A549 (cell line): ENCODE results near the gene PAXX. TPM values are rescaled to one million over a fixed set of nuclear protein-coding genes. Genes with fewer than 3 reads are reported as not detected.

Experiments
- ATAC-seq, 2 experiments: fragments of 200-7000 bp in 1 of 2; fragments of >200 bp in 1 of 2; cut with Nextera tagmentation in 1 of 2; cut with Tn5 transposase in 1 of 2; 3 replicates each; pipeline versions ENCODE4 v1.8.0 to v1.9.1; 2018 to 2020; ENCODE audit warnings: mild to moderate bottlenecking in 1 of 2, moderate library complexity in 1 of 2
- CTCF ChIA-PET: fragments of 300-600 bp; sonication (Branson Sonifier 250); formaldehyde crosslinking; extraction: SDS; loops from one replicate; lab custom pipeline; 2021; ENCODE audit warnings: antibody characterized with exemption, inconsistent platforms; lab: Yijun Ruan, JAX
- POLR2A ChIA-PET: fragments of 350-600 bp; formaldehyde crosslinking; extraction: SDS; loops from one replicate; lab custom pipeline; 2021; ENCODE audit warnings: antibody characterized with exemption, inconsistent platforms; lab: Yijun Ruan, JAX
- DNase-seq, 2 experiments: peaks; one replicate each; pipeline versions ENCODE4 v3.0.0 to v3.0.0-alpha.2; 2011 to 2016; ENCODE audit warnings: low read depth in 1 of 2, low spot score in 1 of 2
- FAIRE-seq: peaks from 2 replicates; lab custom pipeline; 2011; peaks lifted over from hg19 to GRCh38; lab: Jason Lieb, UNC
- H3K27ac ChIP-seq, 2 experiments: fragments of >200 bp; sonication (Bioruptor Twin); formaldehyde crosslinking; 3 replicates each; pipeline ENCODE4 v1.5.1; 2016 to 2017
- H3K4me1 ChIP-seq: fragments of >200 bp; sonication (Bioruptor Twin); formaldehyde crosslinking; 3 replicates; pipeline ENCODE4 v1.6.1; 2016
- H3K4me2 ChIP-seq: fragments of >200 bp; sonication (Bioruptor Twin); formaldehyde crosslinking; 3 replicates; pipeline ENCODE4 v1.6.1; 2016
- H3K4me3 ChIP-seq: fragments of >200 bp; sonication (Bioruptor Twin); formaldehyde crosslinking; 3 replicates; pipeline ENCODE4 v1.5.1; 2016
- H3K9me3 ChIP-seq: fragments of >200 bp; sonication (Bioruptor Twin); formaldehyde crosslinking; 3 replicates; pipeline ENCODE4 v1.6.1; 2016
- CBX2 ChIP-seq: fragments of 200-600 bp; sonication (generic); IDR thresholded peaks from 2 replicates; pipeline ENCODE4 v1.6.1; 2016; ENCODE audit warnings: low read depth, mild to moderate bottlenecking, borderline replicate concordance
- FOSB ChIP-seq: fragments of 250-450 bp; sonication (Bioruptor Pico); IDR thresholded peaks from 2 replicates; pipeline ENCODE4 v1.5.0; 2020; ENCODE audit warnings: mild to moderate bottlenecking, moderate library complexity
- HDAC2 ChIP-seq: fragments of 200-600 bp; sonication (generic); IDR thresholded peaks from 2 replicates; pipeline ENCODE4 v1.6.1; 2016
- HEYL ChIP-seq: fragments of 250-450 bp; sonication (Bioruptor Pico); IDR thresholded peaks from 2 replicates; pipeline ENCODE4 v1.8.0; 2021; ENCODE audit warnings: mild to moderate bottlenecking, moderate library complexity
- NR3C1 ChIP-seq: fragments of >200 bp; sonication (Bioruptor Twin); formaldehyde crosslinking; IDR thresholded peaks from 3 replicates; pipeline ENCODE4 v1.6.1; 2017
- PHF8 ChIP-seq: fragments of 200-600 bp; sonication (generic); IDR thresholded peaks from 2 replicates; pipeline ENCODE4 v1.6.1; 2016; ENCODE audit warnings: low read depth, mild to moderate bottlenecking, antibody characterized with exemption, moderate library complexity, borderline replicate concordance
- RARB ChIP-seq: fragments of 250-450 bp; sonication (Bioruptor Pico); IDR thresholded peaks from 2 replicates; pipeline ENCODE4 v1.8.0; 2021; ENCODE audit warnings: mild to moderate bottlenecking, moderate library complexity
- RCOR1 ChIP-seq: fragments of 150-350 bp; IDR thresholded peaks from 2 replicates; pipeline ENCODE4 v1.6.1; 2014; ENCODE audit warnings: antibody characterized with exemption, low read length, low read depth
- RFX5 ChIP-seq: fragments of 450-650 bp; IDR thresholded peaks from 2 replicates; pipeline ENCODE4 v1.7.1; 2014; ENCODE audit warnings: antibody characterized with exemption, mild to moderate bottlenecking, moderate library complexity
- SMC3 ChIP-seq: fragments of >200 bp; sonication (Bioruptor Twin); formaldehyde crosslinking; IDR thresholded peaks from 3 replicates; pipeline ENCODE4 v1.6.1; 2018; ENCODE audit warnings: inconsistent platforms
- TP53 ChIP-seq: fragments of 250-450 bp; sonication (Bioruptor Pico); IDR thresholded peaks from 2 replicates; pipeline ENCODE4 v1.5.0; 2021; ENCODE audit warnings: mild to moderate bottlenecking, moderate library complexity
- ZNF302 ChIP-seq: fragments of 250-450 bp; sonication (Bioruptor Pico); IDR thresholded peaks from 2 replicates; pipeline ENCODE4 v1.9.0; 2021; ENCODE audit warnings: inconsistent platforms, mild to moderate bottlenecking, moderate library complexity
- ZSCAN20 ChIP-seq: fragments of 250-450 bp; sonication (Bioruptor Pico); IDR thresholded peaks from 2 replicates; pipeline ENCODE4 v1.8.0; 2022; ENCODE audit warnings: mild to moderate bottlenecking, moderate library complexity
- WGBS: methylation state at CpG from one replicate; pipeline ENCODE4 v1.1.6; 2017; ENCODE audit errors: missing lambda C conversion rate; 5-methylcytosine and 5-hydroxymethylcytosine counted together
- polyA plus RNA-seq, 4 experiments: library from polyadenylated mRNA; depleted of rRNA in 3 of 4; stranded (reverse); fragments of >200 nt; fragmentation: RNase III in 1 of 4; extraction: RNeasy Plus Mini Kit Qiagen cat#74134 plus additional on column Dnase treatment in 1 of 4; gene quantifications; 2 replicates in 3 of 4; 3 replicates in 1 of 4; pipeline ENCODE4 v1.2.3, GENCODE V29; 2011 to 2017
- TF ChIP-seq, protein P1 (sequence below): fragments of 150-350 bp; IDR thresholded peaks from 2 replicates; pipeline ENCODE4 v1.6.1; 2014; ENCODE audit warnings: low read depth, mild to moderate bottlenecking, low read length
- TF ChIP-seq, protein P2 (sequence below): IDR thresholded peaks from 2 replicates; pipeline ENCODE4 v1.6.1; 2012
- TF ChIP-seq, protein P3 (sequence below): IDR thresholded peaks from 2 replicates; pipeline ENCODE4 v1.6.1; 2012; ENCODE audit warnings: low read depth, borderline replicate concordance
- TF ChIP-seq, protein P4 (sequence below): fragments of 250-450 bp; sonication (Bioruptor Pico); IDR thresholded peaks from 2 replicates; pipeline ENCODE4 v1.5.0; 2020; ENCODE audit warnings: low read depth, mild to moderate bottlenecking, moderate library complexity

PAXX gene
- polyA plus RNA-seq, 2 of the 4 experiments (the other 2 are of a cell fraction), result 15.6 to 53.2 TPM

DNA sequence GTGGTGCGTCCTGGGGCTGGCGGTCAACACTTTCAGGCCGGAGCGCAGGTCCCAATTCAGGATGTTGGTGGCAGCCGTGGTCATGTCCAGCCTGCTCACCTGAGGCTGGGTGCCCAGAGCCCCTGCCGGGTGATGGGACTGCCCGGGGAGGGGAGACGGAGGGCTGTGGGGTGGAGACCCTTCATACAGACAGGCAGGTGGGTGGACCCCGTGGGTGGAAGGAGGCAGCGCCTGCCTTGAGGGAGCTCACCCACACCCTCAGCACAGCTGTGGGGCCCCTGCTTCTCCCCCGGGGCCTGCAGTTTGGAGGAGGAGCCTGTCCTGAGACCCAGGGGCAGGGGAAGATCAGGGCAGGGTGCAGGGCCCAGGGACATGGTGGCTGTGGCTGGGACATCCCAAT, 21.9 kb upstream of the PAXX start:
- WGBS, result 81% methylated on average over 5 of the region's 11 CpGs
- no peak for DNase-seq
- Histone ChIP-seq H3K4me1 (peaks cover 10% of the 10 kb centered on the region), H3K4me2 (no peak overlapping the region), H3K4me3 (no peak overlapping the region), H3K27ac (no peak overlapping the region; a peak in 1 of 6 replicates), H3K9me3 (no peaks in the 10 kb centered on the region)
- POLR2A ChIA-PET, result no interaction called here
- TF ChIP-seq, protein P1, sequence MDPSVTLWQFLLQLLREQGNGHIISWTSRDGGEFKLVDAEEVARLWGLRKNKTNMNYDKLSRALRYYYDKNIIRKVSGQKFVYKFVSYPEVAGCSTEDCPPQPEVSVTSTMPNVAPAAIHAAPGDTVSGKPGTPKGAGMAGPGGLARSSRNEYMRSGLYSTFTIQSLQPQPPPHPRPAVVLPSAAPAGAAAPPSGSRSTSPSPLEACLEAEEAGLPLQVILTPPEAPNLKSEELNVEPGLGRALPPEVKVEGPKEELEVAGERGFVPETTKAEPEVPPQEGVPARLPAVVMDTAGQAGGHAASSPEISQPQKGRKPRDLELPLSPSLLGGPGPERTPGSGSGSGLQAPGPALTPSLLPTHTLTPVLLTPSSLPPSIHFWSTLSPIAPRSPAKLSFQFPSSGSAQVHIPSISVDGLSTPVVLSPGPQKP, result no peak
- TF ChIP-seq NR3C1, result no peak
- TF ChIP-seq, protein P2, sequence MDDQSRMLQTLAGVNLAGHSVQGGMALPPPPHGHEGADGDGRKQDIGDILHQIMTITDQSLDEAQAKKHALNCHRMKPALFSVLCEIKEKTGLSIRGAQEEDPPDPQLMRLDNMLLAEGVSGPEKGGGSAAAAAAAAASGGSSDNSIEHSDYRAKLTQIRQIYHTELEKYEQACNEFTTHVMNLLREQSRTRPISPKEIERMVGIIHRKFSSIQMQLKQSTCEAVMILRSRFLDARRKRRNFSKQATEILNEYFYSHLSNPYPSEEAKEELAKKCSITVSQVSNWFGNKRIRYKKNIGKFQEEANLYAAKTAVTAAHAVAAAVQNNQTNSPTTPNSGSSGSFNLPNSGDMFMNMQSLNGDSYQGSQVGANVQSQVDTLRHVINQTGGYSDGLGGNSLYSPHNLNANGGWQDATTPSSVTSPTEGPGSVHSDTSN, result no peak
- TF ChIP-seq, protein P3, sequence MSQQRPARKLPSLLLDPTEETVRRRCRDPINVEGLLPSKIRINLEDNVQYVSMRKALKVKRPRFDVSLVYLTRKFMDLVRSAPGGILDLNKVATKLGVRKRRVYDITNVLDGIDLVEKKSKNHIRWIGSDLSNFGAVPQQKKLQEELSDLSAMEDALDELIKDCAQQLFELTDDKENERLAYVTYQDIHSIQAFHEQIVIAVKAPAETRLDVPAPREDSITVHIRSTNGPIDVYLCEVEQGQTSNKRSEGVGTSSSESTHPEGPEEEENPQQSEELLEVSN, result no peak
- no peak for ATAC-seq
- CTCF ChIA-PET, result interaction anchor here (1.0 to 7.8 kb wide), 4 partner anchors 10 to 65 kb away, joined by 3 to 64 read pairs (median 10); partner anchors contain the start of genes C8G and FBXW5
- FAIRE-seq, result no peak

DNA sequence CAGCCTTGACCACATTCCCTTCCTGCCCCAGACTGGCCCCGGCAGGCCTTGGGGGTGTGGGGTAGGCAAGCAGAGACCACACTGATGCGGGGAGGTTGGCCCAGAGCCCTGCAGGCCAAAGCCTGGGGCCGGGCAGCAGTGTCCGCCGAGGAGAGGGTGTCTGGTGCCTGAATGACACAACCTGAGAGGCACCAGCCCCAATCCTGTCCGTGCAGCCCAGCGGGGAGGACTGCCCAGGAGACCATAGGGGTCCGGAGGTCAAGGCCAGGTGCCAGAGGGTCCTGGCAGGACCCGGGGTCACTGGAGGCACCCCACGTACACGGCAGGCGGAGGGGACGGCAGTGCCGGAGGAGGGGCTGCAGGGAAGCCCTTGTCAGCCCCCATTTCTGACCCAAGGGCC, 20.5 kb upstream of the PAXX start:
- Histone ChIP-seq H3K27ac (no peak overlapping the region), H3K4me2 (no peak overlapping the region), H3K4me3 (no peak overlapping the region), H3K4me1 (peaks cover 10% of the 10 kb centered on the region), H3K9me3 (no peaks in the 10 kb centered on the region)
- DNase-seq, result no peak
- CTCF ChIA-PET, result interaction anchor here (1.0 to 7.8 kb wide), 6 partner anchors 10 to 64 kb away, joined by 3 to 64 read pairs (median 5); partner anchors contain the start of genes C8G and FBXW5
- no peak for ATAC-seq
- 68% methylated on average over 12 of the region's 14 CpGs for WGBS
- TF ChIP-seq ZSCAN20 (no peak), RFX5 (no peak), CBX2 (no peak), RCOR1 (no peak), HDAC2 (no peak), TP53 (CRISPR knock-in tag) (no peak), ZNF302 (CRISPR knock-in tag) (no peak)
- TF ChIP-seq, protein P2, result no peak
- POLR2A ChIA-PET, result interaction anchor here (0.9 kb wide), 1 partner anchor 20 kb away, joined by 3 read pairs; the partner anchor contains the start of gene PAXX
- FAIRE-seq, result no peak

DNA sequence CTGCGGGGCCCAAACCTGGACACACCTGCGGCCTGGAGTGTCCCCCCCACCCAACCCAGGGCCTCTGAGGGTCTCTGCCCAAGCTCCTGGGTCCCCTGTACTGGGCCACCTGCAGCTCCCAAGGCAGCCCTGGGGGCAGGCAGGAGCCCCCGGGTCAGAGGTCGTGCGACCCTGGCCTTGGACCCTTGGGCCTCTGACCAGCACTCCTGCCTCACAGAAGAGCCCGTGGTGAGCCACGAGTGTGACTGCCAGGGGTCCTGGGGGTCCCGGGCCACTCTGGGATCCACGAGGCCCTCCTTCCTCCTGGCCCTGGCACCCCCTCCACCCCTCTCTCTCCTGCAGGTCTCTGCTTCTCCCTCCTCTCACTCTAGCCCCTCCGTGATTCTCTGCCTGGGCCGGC, 19.9 kb upstream of the PAXX start:
- no peak overlapping the region for H3K4me3 ChIP-seq
- TF ChIP-seq FOSB (CRISPR knock-in tag) (no peak), RARB (CRISPR knock-in tag) (no peak), HEYL (CRISPR knock-in tag) (no peak), PHF8 (no peak), RCOR1 (no peak), SMC3 (no peak)
- TF ChIP-seq, protein P2, result no peak
- TF ChIP-seq, protein P1, result no peak
- TF ChIP-seq, protein P4, sequence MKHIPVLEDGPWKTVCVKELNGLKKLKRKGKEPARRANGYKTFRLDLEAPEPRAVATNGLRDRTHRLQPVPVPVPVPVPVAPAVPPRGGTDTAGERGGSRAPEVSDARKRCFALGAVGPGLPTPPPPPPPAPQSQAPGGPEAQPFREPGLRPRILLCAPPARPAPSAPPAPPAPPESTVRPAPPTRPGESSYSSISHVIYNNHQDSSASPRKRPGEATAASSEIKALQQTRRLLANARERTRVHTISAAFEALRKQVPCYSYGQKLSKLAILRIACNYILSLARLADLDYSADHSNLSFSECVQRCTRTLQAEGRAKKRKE (CRISPR knock-in tag), result no peak
- H3K9me3 ChIP-seq, result no peaks in the 10 kb centered on the region
- H3K27ac ChIP-seq, result no peak overlapping the region
- no peak overlapping the region for H3K4me2 ChIP-seq
- FAIRE-seq, result no peak
- CTCF ChIA-PET, result interaction anchor here (1.5 to 7.8 kb wide), 4 partner anchors 26 to 63 kb away, joined by 3 to 64 read pairs (median 10); partner anchors contain the start of genes C8G and FBXW5
- no peak for ATAC-seq
- WGBS, result 61% methylated on average over 9 of the region's 11 CpGs
- no peak for DNase-seq
- POLR2A ChIA-PET, result interaction anchor here (0.9 kb wide), 1 partner anchor 20 kb away, joined by 3 read pairs; the partner anchor contains the start of gene PAXX
- peaks cover 10% of the 10 kb centered on the region for H3K4me1 ChIP-seq
